GM18507 (cell line): ENCODE data around the gene GPS2.

Source experiments
- DNase-seq: peaks from one replicate; pipeline ENCODE4 v3.0.0; 2011; ENCODE audit warnings: low read depth; ENCODE audit not compliant: insufficient read length; ENCODE audit errors: extremely low spot score
- FAIRE-seq: peaks from 2 replicates; lab custom pipeline; 2011; peaks lifted over from hg19 to GRCh38; lab: Jason Lieb, UNC

Gene GPS2

DNA sequence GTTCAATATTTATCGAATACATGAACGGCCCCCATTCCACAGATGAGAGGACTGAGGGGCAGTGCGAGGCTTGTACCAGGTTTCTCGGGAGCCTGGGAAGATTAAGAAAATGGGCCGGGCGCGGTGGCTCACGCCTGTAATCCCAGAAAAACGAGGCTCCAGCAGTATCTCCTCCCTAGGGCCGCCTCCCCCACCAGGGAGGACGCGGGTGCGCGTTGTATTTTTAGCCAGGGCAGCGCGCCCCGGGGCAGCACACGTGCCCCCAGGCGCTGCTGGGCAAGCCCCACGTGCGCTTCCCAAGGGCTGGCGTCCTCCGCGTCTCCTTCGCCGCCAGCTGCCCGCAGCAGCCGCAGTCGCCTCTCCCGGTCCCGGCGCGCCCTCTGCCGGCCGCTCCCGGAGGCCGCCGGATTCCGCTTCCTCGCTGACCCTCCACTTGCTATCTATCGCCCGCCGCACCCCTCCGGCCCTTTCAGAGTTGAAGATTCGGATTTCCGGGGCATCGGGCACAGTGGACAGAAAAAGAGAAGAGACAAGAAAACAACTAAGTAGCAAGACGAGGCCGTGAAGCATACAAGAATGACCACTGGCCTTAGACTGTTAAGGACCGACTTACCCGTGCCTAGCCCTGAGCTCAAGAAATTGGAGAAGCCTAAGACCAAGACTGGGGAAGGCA is 18.8 kb downstream of the GPS2 start:
- DNase-seq (no peak), FAIRE-seq (peak; percentile 69)

DNA sequence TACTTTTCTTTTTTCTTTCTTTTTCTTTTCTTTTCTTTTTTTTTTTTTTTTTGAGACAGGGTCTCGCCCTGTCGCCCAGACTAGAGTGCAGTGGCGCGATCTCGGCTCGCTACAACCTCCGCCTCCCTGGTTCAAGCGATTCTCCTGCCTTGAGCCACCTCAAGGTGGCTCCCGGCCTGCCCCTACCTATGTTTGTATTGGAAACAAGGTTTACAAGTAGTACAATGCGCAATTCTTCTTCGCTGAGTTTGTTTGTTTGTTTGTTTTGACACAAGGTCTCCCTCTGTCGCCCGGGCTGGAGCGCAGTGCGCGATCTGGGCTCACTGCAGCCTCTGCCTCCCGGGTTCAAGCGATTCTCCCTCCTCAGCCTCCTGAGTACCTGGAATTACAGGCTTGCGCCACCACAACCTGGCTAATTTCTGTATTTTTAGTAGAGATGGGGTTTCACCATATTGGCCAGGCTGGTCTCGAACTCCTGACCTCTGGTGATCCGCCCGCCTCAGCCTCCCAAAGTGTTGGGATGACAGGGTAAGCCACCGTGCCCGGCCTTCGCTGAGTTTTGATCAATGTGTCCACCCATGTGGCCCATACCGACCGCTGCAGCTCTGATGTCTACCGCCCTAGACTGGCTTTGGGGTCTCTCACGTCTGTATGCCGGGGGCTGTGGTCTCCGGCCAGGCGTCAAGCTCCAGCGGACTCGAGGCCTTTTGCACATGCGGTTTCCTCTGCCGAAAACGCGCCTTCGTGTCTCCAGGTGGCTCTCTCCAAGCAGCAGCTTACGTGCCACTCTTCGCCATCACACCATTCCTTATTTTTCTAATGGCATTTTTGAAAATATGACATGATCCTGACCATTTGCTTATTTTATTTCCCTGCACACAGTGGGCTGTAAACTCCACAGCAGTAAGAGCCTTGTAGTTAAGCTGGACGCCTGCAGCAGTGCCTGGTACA is 19.7 kb downstream of the GPS2 start:
- FAIRE-seq (no peak), DNase-seq (no peak)

DNA sequence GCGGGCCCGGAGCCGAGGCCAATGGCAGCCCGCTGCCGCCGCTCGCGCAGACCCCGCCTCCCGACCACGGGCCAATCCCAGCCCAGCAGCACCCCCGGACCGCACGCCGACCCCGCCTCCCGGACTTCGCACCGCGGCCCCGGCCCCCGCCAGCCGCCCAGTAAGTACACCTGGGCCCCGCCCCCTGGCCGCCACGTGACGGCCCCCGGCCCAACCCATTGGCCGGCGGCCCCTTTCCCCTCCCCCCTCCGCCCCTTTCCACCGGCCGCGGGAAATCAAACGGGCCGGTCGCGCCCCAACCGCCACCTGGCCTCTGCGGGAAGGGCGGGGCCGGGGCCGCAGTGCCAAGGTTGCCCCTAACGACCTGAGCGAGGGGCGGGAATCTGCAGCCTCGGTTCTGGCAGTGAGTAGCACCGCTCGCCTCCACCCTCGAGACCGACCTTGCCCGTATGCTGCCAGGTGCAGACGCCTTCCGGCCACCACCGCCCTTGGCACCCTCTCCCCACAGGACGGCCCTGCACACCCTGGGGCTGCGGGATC is 20.5 kb downstream of the GPS2 start, which contains the start of gene YBX2:
YBX2 (minus strand) TSS at position 26 of the 540 bp plus-strand sequence. CDS start 139 bp downstream, outside the sequence.
- DNase-seq = no peak
- no peak for FAIRE-seq

DNA sequence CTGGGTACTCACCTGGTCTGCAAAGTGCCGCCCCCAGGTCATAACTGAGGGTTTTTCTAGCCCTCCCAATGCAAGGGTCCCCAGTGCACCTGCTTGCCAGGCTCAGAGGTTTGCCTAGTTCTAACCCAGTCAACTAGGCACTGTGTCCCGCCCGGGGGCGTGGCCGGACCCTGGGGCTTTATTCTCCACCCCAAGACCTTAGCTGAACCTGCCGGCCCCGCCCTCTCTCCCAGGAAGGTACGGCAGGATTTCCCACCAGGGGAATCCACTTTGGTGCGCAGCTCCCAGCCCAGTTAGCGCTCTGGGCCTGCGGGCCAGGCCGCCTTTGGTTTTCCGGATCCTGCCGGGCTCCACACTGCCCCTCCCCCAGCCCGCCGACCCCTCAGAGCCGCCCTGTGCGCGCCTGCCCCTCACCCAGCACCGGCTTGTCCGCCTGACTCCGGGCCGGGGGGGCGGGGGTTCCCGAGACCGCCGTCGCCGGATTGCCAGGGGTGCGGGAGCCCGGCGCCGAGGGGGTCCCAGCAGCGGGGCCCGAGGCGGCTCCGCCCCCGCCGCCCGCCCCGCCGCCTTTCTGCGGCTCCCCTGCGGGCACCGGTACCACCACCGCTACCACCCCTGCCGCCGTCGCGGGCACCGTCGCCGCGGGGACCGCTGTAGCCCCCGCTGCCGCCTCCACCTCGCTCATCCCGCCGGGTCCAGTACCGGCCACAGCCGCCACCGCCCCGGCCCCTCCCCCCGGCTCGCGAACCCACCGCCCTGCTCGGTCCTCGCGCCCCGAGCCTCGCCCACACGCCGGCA is 21.1 kb downstream of the GPS2 start:
- no peak for FAIRE-seq
- DNase-seq = no peak

DNA sequence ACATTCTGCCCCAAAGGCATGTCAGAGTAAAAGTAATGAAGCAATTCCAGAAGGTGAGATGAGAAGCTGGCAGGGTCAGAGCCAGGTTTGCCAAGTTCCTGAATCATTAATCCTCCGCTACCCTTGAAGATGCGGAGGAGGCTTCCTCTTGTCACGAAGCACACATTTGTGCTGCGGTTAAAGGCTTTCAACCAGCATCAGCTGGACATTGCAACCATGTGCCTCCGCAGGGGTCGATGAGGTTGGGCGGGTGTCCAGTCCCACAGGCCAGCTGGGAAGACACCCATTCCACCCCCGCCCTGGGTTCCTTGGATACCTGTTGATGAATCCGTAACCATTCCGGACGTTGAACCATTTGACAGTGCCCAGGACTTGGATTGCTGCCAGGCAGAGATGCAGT is 22.0 kb downstream of the GPS2 start:
- no peak for DNase-seq
- no peak for FAIRE-seq

DNA sequence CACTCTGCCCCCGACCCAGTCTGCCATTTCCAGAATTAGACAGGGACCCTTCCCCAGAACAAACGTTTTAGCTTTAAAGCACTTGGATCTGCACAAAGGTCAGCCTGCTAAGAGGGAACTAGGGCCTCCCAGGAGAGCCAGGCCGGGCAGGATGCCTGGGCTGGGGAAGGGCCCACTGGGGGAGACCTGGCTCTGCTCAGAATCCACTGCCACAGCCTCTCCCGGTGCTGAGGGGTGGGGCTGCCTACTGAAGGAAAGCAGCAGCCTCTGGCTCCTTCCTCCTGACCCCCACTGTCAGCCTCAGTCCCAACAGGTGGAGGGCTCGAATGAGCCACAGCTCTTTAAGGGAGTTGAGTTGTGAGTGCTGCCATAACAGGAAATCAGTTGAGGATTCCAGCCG is 22.4 kb downstream of the GPS2 start:
- no peak for FAIRE-seq
- DNase-seq = no peak

DNA sequence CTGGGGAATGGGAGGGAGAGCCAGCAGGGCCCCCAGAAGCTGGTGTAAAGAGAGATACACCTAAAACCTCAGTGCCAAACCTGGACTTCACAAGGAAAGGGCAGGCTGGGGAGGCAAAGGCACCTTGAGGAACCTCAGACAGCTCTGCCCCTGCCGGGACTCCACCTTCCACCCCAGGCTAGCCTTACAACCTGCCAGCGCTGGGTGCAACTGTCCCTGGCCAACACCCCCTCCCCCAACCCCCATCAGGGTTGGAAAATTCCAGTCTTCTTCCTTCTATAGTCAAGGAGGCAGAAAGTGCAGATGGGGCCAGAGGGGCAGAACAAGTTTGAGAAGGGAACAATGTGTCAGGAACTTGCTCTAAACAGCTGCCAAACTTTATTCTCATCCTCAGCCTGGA is 23.0 kb downstream of the GPS2 start:
- DNase-seq (no peak), FAIRE-seq (no peak)

DNA sequence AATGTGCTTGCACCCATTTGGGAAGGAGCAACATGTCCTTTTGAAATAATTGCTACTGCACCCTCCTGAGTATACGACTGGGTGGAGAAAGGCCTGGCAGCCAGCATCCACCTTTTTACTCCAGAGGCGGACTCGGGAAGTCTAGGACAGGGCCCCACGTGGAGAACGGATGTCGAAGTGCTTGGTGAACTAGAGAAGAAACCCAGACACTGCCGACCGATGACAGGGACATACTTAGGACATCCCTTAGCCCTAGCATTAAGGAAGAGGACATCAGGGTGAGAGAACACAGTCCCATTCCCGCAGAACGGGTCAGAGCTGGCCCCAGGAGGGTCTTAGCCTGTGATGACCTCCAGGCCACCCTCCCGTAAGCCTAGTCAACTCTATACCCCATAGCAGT is 24.5 kb downstream of the GPS2 start:
- DNase-seq = no peak
- FAIRE-seq = no peak

DNA sequence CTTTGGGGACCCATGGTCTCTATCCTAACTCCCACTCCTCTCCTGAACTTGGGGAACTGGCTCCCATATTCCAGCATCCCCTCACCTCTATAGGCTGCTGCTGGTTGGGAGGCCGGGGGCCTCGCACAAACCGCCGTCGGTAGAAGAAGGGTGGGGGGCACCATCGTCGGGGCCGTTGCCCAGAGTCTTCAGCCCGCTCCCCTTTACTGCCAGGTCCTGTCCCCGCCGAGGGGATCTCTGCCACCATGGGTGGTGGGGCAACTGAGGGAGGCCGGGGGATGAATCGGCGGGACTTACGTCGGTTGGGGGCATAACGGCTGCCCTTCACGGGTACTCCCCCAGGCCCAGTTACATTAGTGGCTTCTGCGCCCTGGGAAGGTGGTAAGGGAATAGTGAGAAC is 25.0 kb downstream of the GPS2 start:
- DNase-seq (no peak), FAIRE-seq (no peak)

DNA sequence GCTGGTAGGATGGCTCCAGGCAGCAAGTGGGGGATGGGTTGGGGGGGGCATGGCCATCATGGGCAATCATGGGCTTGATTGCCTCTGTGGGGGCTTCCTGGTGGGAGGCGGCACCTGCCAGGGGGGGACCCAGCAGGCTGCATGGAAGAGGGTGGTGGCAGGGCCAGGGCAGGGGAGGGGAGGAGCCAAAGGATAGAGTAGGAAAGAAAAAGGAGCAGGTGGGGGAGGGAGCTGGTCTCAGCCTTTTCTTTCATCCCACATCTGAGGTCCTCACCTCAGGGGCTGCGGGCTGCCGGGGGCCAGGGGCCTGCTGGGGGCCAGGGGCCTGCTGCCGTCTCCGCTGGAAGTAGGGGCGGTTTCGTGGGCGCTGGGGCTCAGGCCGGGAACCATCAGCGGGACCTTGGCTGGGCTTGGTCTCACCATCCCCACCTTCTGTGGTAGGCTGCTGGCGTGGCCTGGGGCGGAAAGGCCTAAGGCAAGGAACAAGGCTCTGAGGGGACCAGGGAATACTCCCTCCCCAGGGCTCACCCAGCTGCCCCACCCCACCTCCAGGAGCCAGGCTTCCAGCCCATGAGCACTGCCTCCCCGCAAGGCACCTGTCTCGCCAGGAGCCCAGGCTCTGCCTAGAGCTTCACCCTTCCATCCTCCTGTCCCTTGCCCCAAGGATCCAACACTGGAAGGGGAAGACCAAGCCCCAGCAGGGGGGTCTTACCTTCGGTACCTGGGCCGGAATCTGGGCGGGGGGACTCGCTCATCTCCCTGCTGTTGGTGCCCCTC is 25.7 kb downstream of the GPS2 start:
- FAIRE-seq = no peak
- DNase-seq = no peak

DNA sequence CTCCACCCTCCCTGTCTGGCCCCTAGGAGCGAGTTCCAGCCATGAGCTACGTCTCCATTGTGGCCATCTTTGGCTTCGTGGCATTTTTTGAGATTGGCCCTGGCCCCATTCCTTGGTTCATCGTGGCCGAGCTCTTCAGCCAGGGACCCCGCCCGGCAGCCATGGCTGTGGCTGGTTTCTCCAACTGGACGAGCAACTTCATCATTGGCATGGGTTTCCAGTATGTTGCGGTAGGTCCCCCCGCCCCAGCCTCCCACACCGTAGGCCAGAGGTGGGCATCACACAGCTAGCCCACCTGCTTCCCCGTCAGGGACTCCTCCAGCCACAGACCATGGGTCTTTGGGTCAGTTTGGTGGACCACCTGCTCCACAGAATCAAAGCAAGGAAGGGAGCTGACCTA is 29.5 kb downstream of the GPS2 start:
- FAIRE-seq (no peak), DNase-seq (no peak)

DNA sequence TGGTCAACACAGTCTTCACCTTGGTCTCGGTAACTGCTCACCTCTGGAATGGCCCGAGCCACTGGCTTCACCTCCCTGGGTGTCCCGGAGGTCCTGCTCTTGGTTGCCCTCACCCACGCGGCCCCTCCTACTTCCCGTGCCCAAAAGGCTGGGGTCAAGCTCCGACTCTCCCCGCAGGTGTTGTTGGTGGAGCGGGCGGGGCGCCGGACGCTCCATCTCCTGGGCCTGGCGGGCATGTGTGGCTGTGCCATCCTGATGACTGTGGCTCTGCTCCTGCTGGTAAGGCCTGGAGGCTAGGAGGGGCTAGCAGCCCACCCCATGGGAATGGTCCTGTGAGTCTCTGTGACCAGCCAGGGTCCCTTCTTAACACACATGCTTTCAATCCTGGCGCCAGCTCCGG is 30.2 kb downstream of the GPS2 start:
- FAIRE-seq = no peak

DNA sequence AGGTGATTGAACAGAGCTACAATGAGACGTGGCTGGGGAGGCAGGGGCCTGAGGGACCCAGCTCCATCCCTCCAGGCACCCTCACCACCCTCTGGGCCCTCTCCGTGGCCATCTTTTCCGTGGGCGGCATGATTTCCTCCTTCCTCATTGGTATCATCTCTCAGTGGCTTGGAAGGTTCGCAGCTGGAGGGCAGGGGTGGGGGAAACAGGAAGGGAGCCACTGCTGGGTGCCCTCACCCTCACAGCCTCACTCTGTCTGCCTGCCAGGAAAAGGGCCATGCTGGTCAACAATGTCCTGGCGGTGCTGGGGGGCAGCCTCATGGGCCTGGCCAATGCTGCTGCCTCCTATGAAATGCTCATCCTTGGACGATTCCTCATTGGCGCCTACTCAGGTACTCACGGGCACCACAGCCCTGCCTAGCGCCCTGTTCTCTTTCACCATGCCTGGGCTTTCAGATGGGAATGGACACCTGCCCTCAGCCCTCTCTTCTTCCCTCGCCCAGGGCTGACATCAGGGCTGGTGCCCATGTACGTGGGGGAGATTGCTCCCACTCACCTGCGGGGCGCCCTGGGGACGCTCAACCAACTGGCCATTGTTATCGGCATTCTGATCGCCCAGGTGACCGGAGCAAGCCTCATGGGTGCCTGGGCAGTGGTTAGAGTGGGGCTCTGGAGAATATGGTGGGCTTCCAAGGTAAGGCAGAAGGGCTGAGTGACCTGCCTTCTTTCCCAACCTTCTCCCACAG is 31.5 kb downstream of the GPS2 start:
- FAIRE-seq = no peak

More for the DNA sequence above, 30.2 kb downstream of the GPS2 start:
- no peak for DNase-seq

DNA sequence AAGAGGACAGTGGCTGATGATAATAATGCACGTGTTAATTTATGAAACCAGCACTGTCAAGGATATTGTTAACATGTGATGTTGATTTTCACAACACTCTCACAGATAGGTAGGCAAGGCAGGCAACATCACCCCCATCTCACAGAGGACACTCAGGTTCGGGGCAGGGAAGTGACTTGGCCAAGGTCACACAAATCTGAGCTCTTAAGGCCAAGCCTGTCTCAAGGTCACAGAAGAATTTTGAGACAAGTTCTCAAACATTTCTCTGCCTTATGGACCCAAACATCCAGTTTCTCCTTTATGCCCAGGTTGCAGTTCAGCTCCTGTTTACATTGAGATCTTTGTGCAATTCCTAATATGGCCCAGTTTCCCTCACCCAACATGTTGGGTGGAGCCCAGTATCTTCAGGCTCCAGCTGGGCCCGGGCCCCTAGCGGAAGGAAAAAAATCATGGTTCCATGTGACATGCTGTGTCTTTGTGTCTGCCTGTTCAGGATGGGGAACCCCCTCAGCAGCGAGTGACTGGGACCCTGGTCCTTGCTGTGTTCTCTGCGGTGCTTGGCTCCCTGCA is 32.3 kb downstream of the GPS2 start:
- no peak for DNase-seq
- no peak for FAIRE-seq

More for the DNA sequence above, 31.5 kb downstream of the GPS2 start:
- DNase-seq = no peak

DNA sequence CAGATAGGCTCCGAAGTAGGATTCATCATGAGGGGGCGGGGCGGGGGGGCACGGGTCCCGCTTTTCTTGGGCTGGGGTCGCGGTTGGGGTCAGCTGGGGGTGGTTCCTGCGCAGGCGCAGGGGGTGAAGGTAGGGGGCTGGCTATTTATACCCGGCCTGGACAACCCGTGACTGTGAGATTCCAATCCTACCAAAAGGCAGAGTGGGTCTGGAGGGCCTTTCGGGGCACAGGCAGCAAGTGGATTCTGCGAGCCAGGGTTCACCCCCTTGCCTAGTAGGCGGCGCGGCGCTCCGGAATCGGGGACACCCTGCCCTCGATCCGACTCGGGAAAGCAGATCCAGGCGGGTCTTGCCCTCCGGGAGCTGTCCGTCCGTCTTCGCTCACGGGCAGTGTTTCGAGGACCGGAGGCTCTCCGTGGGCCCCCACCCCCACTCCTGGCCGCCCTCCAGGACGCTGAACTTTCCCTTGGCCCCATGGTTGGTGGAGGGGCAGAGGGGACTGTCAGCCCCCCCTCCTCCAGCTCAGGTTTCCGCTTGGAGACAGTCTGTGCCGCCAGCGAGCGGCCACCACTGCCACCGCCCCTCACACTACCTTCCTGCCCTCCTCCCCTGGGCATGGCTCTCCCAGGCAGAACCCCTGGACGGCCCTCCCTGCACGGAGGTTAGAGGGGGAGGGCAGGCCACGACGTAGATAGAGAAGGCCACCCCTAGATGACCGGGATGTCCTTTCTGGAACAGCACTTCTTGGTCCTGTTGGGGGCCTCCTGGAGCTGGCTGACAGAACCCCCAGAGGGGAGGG is 33.0 kb downstream of the GPS2 start:
- no peak for FAIRE-seq
- DNase-seq = no peak

DNA sequence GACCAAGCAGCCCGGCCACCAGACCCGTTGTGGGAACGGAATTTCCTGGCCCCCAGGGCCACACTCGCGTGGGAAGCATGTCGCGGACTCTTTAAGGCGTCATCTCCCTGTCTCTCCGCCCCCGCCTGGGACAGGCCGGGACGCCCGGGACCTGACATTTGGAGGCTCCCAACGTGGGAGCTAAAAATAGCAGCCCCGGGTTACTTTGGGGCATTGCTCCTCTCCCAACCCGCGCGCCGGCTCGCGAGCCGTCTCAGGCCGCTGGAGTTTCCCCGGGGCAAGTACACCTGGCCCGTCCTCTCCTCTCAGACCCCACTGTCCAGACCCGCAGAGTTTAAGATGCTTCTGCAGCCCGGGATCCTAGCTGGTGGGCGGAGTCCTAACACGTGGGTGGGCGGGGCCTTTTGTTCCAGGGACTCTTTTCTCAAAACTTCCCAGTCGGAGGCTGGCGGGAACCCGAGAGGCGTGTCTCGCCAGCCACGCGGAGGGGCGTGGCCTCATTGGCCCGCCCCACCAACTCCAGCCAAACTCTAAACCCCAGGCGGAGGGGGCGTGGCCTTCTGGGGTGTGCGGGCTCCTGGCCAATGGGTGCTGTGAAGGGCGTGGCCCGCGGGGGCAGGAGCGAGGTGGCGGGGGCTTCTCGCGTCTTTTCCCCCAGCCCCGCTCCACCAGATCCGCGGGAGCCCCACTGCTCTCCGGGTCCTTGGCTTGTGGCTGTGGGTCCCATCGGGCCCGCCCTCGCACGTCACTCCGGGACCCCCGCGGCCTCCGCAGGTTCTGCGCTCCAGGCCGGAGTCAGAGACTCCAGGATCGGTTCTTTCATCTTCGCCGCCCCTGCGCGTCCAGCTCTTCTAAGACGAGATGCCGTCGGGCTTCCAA is 33.8 kb downstream of the GPS2 start, which contains the start of gene SLC2A4:
SLC2A4 (plus strand) TSS at position 645 of the 879 bp plus-strand sequence; CDS start at position 862, 217 bp downstream.
- FAIRE-seq = peak; percentile 84

More for the DNA sequence above, 33.8 kb downstream of the GPS2 start, which contains the start of gene SLC2A4:
- peak; percentile 97 for DNase-seq
